HG03045 (cell line): Measurements from ENCODE around the gene CYBB.

ENCODE experiments used
- ATAC-seq: cut with Tn5 transposase; IDR thresholded peaks from one replicate; pipeline ENCODE4 v1.9.1; 2021; ENCODE audit warnings: mild to moderate bottlenecking, moderate library complexity; ENCODE audit not compliant: unreplicated experiment

The CYBB gene

DNA sequence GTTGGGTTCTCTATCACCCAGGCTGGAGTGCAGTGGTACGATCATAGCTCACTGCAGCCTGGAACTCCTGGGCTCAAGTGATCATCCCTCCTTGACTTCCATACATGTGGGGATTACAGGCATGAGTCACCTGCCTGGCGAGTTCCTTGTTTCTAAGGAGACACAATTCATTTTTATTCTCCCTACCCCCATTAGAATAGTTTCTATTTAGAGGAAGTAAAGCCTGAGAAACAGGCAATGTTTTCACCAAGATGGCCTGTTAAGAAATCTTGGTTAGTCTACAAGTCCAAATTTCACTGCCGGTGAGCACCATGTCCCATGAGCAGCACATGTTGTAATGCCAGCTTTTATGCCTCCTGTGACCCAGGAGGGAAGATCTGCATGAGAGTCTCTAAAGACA, 5.7 kb downstream of the CYBB start:
- ATAC-seq = no peak

- peak; percentile 74 for ATAC-seq
Measured at GRCh38 chrX:37786624-37787422, 7.0 kb downstream of the CYBB start.

DNA sequence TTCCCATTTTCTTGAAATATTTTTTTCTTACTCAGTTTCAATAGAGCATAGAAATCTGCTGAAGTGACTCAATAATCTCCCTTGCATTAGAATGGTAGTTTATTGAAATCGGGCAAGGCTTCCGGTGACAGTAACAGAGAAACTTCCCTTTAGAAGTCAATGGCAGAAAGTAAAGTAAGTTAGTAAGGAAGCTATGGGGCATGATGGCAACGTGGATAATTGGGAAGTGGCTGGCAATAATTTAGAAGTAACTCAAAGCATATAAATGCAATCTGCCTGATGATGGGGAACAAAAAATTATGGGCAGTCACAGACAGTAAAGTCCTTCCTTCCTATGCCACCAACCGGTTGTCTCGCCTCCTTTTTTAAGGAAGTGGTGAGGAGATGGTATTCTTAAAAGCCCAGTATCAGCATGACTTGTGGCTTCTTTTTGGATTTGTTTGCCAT, 7.6 kb downstream of the CYBB start:
- ATAC-seq = peak; percentile 57

DNA sequence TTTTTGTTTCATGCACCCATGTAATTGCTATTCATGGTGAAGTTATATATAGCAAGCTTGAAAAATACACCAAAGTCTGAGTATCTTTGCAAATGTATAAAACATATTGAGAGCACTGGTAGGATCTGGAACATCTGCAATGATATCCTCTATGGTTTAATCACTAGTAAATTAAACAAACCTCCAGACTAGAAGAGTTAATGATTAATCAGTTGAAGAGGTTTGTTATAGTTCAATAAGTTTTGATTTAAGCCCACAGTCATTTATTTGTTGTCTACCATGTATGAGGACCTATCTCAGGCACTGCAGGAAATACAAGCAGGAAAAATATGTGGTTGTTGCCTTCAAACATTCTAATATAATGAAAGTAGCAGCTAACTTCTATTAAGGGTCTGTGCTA, 16.5 kb downstream of the CYBB start:
- no peak for ATAC-seq

DNA sequence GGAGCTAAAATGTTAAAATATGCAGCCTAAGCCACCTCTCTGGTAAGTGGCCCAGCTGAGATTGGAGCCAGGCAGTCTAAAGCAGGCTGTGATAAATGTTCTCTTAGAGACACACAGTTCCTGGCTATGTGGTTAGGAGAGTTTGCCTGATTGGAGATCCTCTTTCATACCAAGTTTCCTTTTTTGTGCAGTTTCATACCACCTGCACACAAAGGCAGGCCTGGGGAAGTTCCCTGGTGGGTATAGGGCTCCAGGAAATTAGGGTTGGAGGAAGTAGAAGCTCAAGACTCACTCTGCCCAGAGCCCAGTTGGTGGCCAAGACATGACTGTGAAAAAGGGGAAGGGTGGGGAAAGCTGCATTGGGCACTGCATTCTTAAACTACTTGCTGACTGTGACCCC, 16.9 kb downstream of the CYBB start:
- peak; percentile 72 for ATAC-seq

GRCh38 chrX:37799936-37800335, 20.1 kb downstream of the CYBB start:
- ATAC-seq = no peak

DNA sequence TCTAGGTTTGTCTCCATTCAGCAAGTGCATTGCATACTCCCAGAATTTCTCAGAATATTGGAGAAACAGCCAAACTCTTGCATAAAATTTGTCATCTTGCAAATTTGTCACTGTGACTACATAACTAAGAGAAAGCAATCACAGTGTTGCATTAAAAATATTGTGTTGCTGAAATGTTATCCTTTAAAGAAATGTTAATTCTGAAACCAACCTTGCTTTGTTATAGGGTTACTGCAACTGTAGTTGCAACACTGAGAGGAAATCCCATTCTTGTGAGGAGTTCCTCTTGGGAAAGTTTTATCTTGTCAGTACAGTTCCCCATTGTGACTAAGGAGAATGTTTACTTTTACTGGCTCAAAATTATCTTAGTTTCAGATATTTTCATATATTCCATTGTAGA, 20.9 kb downstream of the CYBB start:
- no peak for ATAC-seq

- no peak for ATAC-seq
Measured at GRCh38 chrX:37802028-37802427, 22.2 kb downstream of the CYBB start.

DNA sequence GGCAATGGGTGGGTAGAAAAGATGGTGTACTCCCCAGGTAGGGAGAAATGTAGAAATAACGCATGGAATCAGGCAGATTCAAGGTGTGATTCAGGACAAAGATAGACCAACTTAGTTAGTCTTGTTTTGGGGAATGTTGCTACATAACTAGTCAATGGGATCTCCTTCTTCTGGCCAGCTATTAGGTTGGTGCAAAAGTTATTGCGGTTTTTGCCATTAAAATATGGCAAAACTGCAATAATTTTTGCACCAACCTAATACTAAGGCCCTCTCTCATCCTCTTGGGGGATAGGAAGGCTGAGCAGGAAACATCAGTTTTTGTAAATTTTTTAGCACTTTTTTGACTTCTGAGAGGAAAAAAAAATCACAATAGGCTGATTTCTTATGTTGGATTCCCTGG, 23.2 kb downstream of the CYBB start:
- no peak for ATAC-seq

- ATAC-seq = no peak
Measured at GRCh38 chrX:37809970-37810369, 30.1 kb downstream of the CYBB start.

DNA sequence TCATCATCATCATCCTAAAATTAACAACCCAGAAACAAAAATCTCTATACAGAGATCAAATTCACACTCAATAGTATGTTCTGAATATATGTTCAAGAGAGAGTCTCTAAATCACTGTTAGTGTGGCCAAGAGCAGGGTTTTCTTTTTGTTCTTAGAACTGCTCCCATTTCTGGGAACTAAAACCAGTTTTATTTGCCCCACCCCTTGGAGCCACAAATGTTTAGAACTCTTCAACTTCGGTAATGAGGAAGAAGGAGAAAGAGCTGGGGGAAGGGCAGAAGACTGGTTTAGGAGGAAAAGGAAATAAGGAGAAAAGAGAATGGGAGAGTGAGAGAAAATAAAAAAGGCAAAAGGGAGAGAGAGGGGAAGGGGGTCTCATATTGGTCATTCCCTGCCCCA, 32.3 kb downstream of the CYBB start:
- ATAC-seq = no peak

GRCh38 chrX:37813570-37813969, 33.7 kb downstream of the CYBB start:
- ATAC-seq = no peak

GRCh38 chrX:37815366-37815765, 35.5 kb downstream of the CYBB start:
- no peak for ATAC-seq

GRCh38 chrX:37816766-37817165, 36.9 kb downstream of the CYBB start:
- ATAC-seq = no peak

GRCh38 chrX:37817176-37817575, 37.3 kb downstream of the CYBB start:
- ATAC-seq = no peak

GRCh38 chrX:37817579-37817978, 37.7 kb downstream of the CYBB start:
- no peak for ATAC-seq

DNA sequence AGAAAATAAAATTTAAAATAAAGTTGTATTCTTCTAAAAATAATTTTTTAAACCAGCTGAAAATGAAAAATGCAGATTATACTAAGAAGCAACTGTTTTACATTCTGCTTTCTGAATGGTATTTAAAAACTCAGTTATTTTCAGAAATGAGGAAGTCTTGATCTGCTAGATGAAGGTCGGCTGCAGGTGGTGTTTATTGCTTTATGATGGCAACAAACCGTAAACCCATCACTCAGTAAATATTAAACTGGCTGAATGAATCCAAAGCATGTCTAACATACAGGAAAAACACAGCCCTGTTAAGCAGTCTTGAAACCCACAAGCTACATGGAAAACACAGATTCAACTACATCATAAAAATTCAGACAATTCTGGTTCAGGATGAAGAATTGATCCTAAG, 38.2 kb downstream of the CYBB start:
- ATAC-seq = no peak

- ATAC-seq = no peak
Measured at GRCh38 chrX:37820646-37821045, 40.8 kb downstream of the CYBB start.

DNA sequence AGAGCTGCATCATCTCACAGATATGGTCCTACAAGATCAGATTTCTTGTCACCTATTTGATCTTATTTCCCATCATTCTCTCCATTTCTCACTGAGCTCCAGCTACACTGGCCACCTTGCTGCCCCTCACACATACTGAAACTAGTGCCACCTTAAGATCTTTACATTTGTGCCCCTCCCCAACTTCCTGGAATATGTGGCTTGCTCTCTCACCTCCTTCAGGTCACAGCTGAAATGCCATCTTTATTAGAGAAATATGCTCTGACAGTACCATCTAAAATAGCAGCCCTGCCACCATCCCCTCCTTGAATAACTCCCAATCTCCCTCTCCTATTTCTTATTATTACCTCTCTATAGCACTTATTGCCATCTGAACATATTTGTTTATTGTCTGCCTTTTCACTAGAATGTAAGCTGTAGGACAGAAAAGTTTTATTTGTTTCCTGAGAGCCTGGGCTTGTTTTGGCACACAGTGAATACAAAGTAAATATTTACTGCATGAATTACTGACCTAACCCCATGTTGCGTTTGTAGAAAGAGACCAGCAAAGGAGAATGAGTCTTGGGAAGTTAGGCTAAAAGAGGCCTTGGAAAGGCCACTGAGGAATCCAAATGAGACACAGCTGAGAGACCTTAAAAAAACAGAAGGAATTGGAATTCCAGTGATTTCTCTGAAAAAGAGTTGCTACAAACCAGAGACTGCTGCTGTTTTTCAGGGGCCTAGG, 44.8 kb downstream of the CYBB start:
- ATAC-seq = no peak

GRCh38 chrX:37825215-37825842, 45.5 kb downstream of the CYBB start:
- no peak for ATAC-seq

DNA sequence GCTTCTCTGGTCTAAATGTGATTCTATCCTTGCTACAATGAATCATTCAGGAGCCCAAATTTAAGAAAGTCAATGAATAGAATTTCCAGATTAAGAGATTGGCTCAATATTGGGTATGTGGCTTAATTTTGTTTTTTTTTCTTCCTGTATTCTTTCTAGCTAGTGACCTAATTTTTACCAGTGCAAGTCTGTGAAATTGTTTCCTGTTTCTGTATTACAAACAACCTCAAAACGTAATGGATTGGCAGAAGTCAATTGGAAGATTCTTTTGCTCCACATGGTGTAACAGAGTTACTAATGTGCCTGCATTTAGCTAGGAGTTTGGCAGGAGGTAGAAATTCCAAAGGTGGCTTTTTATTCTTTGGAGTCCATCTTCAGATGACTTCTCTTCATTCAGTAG, 49.9 kb downstream of the CYBB start:
- ATAC-seq = no peak

GRCh38 chrX:37830371-37830770, 50.5 kb downstream of the CYBB start:
- no peak for ATAC-seq
